AG10803 (cell line): ENCODE data around the gene ZNF695.
A peak's percentile ranks its signal among the peaks of the same experiment; 100 is the strongest.

ENCODE experiments used
- DNase-seq: peaks from one replicate; pipeline ENCODE4 v3.0.0; 2010; ENCODE audit warnings: low read depth
- H3K4me3 ChIP-seq: 2 replicates; pipeline ENCODE4 v1.5.1; 2011; ENCODE audit warnings: mild to moderate bottlenecking, low read length, control low read depth
- CTCF ChIP-seq: conservative IDR thresholded peaks from 2 replicates; pipeline ENCODE4 v1.5.1; 2011; ENCODE audit warnings: mild to moderate bottlenecking, low read length, control low read depth, inconsistent platforms

Gene ZNF695

DNA sequence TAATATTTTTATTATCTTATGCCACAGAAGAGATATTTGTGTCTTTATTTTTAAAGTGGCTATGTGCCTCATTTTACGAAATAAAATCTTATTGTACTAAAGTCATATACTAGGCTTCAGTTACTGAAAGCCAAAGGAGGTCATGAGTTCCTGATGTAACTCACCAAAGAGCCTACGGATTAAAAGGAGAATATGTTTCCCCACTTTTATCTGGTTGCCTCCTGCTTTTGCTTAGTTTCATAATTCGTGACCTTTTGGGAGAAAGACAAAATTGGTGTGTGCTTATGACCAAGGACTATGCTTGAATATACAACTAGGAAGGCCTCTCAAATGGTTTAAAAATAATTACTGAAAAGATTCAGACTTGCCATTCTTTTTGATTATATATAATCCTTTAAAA, 57.9 kb downstream of the ZNF695 start:
- H3K4me3 ChIP-seq = no peak overlapping the region
- no peak for TF ChIP-seq CTCF
- no peak for DNase-seq

DNA sequence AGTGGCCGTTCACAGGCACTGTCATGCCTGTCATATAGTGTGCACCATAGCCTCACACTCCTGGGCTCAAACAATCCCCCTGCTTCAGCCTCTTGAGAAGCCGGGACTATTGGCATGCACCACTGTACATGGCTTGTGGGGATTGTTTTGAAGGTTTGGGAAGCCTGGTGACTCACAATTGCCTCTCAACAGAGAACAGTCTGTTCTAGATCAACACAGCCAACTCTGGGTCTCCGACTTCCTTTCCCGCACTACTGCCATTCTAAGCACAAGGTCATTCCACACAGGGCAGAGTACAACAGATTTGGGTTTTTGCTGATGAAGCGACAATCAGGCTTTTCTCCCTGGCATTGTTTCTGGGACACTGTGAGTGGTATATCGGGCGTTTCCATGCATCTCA, 60.6 kb downstream of the ZNF695 start:
- no peak overlapping the region for H3K4me3 ChIP-seq
- DNase-seq = peak; percentile 49
- TF ChIP-seq CTCF = no peak

DNA sequence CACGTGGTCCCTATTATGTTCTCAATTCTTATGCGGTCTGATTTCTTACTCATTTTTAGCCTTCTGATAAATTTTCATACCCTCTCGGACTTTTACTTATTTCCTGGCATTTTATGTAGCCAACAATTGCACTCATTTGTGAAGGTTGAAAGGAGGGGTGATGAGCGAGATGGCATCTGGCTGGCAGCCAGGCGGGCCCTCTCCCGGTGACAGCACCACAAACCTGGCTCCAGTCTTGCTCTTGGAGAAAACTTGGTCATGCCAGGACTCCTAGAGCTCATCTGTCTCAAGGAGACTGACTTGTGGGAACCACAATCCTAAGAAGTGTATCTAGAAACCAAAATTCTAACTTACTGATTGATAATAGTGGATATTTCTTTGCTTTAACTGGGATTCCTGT, 61.5 kb downstream of the ZNF695 start:
- no peak for DNase-seq
- TF ChIP-seq CTCF = no peak
- H3K4me3 ChIP-seq = no peak overlapping the region
